GM23338 (cell line): ENCODE measurements around the gene BIRC3.

Source experiments
- REST ChIP-seq: IDR thresholded peaks from one replicate; pipeline ENCODE4 v1.6.1; 2018; ENCODE audit warnings: antibody characterized with exemption; ENCODE audit not compliant: unreplicated experiment
- TF ChIP-seq, protein P1 (sequence below): IDR thresholded peaks from 2 replicates; pipeline ENCODE4 v1.6.1; 2016; ENCODE audit warnings: antibody characterized with exemption

DNA sequence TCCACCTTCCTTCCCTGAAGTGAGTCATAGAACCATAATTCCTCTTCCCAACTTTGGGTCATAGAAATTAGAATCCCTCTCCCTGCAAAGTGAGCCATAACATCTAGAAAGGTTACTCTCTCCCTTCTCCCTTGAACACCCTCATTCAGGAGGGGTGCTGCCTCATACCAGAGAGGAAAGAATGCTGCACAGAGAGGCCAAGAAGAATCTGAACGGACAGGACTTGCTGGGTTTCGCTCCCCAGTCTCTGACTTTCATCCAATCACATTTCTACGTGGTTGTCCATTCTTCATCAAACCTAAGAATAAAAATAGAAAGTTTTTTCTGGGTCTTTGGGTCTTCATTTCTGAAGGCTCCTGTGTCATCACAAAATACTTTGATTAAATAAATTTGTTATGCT is 31.0 kb upstream of the BIRC3 start:
- no peak for TF ChIP-seq REST
- TF ChIP-seq, protein P1, sequence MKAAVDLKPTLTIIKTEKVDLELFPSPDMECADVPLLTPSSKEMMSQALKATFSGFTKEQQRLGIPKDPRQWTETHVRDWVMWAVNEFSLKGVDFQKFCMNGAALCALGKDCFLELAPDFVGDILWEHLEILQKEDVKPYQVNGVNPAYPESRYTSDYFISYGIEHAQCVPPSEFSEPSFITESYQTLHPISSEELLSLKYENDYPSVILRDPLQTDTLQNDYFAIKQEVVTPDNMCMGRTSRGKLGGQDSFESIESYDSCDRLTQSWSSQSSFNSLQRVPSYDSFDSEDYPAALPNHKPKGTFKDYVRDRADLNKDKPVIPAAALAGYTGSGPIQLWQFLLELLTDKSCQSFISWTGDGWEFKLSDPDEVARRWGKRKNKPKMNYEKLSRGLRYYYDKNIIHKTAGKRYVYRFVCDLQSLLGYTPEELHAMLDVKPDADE: no peak
